ENCODE results near the gene ZRANB1. TPM values are rescaled to one million over a fixed set of nuclear protein-coding genes. Genes with fewer than 3 reads are reported as not detected.
"Not testable (repeated sequence)": the region's sequence is repeated elsewhere in the genome, so short reads cannot be mapped to it uniquely, and the experiment has no call there.

ZRANB1 gene
- total RNA-seq, 2 experiments from 2014 or later: 10.1 to 11.1 TPM

DNA sequence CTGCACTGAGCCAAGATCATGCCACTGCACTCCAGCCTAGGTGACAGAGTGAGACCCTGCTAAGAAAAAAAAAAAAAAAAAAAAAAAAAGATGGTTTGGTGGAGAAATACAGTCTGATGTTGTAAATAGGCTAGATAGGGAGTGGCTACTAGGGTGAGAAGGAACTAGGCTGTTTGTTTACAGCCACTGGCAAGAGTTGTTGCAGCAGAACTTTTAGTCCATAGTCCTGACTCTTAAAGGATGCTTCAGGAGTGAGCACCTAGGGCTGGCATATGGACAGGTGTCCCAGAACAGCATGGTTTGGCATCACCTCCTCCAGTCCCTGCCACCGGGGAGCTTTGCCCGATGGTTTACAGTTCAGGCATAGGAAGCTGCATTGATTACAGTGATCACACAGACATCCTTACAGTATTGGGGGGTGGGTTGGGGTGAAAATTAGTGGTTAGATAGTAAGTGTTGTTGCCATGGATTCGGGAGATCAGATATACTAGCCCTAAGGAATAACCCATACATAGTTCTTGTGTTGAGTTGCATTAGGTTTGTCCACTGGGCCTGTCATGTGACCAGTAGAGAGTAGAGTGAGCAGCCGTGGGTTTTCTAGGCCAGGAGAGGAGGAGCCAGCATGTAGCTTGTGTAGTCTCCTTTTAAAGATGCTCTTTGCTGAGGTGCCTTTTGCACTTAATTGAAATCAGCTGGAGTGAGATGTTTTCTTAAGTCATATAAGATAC is 35.9 kb downstream of the ZRANB1 start:
- no peak for DNase-seq
- no peaks in the 10 kb centered on the region for H3K27me3 Mint-ChIP-seq
- no peaks in the 10 kb centered on the region for H3K9me3 Mint-ChIP-seq
- H3K4me1 Mint-ChIP-seq: peaks cover 16% of the 10 kb centered on the region
- H3K36me3 Mint-ChIP-seq (ENCODE audit: low read depth): peaks cover 19% of the 10 kb centered on the region
- CTCF ChIA-PET: interaction anchor here (0.7 kb wide), 1 partner anchor 9 kb away, joined by 4 read pairs; no protein-coding TSS in a partner anchor
- H3K4me3 Mint-ChIP-seq: no peak overlapping the region
- POLR2A ChIA-PET: no interaction called here
- no peak overlapping the region for H3K27ac Mint-ChIP-seq

DNA sequence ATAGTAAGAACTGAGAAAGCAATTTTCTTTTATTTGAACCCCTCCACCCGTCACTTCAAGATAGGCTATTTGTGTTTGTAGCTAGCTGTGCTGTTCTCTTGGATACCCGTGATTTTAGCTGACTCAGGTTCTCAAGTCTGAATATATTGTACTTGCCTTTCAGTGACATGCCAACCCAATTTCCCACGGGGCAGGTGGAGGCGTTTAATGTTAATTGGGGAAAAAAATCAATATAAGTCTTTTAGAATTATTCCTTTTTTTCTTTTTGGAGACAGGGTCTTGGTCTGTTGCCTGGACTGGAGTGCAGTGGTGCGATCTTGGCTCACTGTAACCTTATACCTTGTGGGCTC is 36.4 kb downstream of the ZRANB1 start:
- Mint-ChIP-seq H3K9me3 (no peaks in the 10 kb centered on the region), H3K27me3 (no peaks in the 10 kb centered on the region), H3K27ac (no peak overlapping the region), H3K4me1 (peaks cover 20% of the 10 kb centered on the region), H3K4me3 (no peak overlapping the region), H3K36me3 (ENCODE audit: low read depth) (peaks cover 24% of the 10 kb centered on the region)
- CTCF ChIA-PET: interaction anchor here (0.7 kb wide), 1 partner anchor 10 kb away, joined by 4 read pairs; no protein-coding TSS in a partner anchor
- POLR2A ChIA-PET: no interaction called here
- no peak for DNase-seq

DNA sequence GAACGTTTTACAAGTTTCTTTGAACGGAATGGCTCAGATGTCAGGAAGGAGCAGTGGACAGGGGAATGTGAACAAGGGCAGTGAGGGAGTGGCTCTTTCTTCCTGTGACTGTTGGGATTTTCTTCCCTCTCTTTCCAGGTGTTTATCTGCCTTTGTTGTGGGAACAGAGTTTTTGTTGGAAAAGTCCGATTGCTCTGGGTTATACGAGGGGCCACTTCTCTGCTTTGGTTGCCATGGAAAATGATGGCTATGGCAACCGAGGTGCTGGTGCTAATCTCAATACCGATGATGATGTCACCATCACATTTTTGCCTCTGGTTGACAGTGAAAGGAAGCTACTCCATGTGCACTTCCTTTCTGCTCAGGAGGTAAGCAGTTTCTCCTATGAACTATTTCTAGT is 41.4 kb downstream of the ZRANB1 start:
- Mint-ChIP-seq H3K9me3 (no peaks in the 10 kb centered on the region), H3K27me3 (no peaks in the 10 kb centered on the region), H3K4me1 (peaks cover 10% of the 10 kb centered on the region), H3K4me3 (no peak overlapping the region), H3K27ac (no peak overlapping the region), H3K36me3 (ENCODE audit: low read depth) (peaks cover 35% of the 10 kb centered on the region)
- ChIA-PET CTCF (interaction anchor here (1.0 kb wide), 1 partner anchor 9 kb away, joined by 3 read pairs; no protein-coding TSS in a partner anchor), POLR2A (no interaction called here)
- DNase-seq: no peak

DNA sequence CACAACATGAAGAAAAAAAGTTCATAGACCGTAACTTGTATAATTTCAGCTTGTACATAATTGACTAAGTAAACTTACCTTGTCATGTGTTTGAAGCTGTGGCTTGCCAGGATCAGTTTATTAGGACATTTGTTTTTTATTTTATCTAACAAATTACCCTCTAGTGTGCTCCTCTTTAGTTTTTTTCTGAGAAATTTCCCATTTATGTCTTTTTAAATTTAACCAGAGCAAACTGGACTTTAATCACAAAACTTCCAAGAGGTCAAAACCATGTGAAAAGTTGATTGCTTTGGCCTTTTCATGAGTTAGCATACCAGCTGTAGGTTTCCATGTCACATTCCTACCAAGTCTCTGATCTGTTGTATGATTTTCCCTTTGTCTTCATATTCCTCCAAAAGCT is 42.5 kb downstream of the ZRANB1 start:
- ChIA-PET CTCF (interaction anchor here (1.0 kb wide), 1 partner anchor 8 kb away, joined by 3 read pairs; no protein-coding TSS in a partner anchor), POLR2A (interaction anchor here (0.7 kb wide), 1 partner anchor 324 kb away, joined by 3 read pairs; no protein-coding TSS in a partner anchor)
- no peaks in the 10 kb centered on the region for H3K27me3 Mint-ChIP-seq
- DNase-seq: no peak
- H3K4me3 Mint-ChIP-seq: no peak overlapping the region
- peaks cover 35% of the 10 kb centered on the region for H3K36me3 Mint-ChIP-seq (ENCODE audit: low read depth)
- no peaks in the 10 kb centered on the region for H3K9me3 Mint-ChIP-seq
- peaks cover 10% of the 10 kb centered on the region for H3K4me1 Mint-ChIP-seq
- H3K27ac Mint-ChIP-seq: no peak overlapping the region

DNA sequence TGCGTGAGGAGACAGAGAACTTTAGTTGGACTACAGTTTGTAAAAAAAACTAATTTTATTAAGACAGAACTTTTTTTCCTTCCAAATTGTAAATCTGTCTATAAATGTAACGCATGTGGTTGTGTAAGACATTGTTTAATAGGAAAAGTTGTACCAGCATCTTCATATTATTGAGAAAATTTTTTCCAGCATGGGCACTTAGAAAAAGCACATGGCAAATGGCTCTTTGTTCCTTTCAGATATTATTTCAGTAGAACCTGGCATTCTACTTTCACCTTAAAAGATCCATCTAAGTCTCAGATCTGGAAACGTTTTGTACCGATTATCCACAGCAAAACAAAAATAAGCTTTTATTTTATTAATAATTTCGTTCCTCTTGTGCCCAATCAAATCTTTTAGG is 43.2 kb downstream of the ZRANB1 start:
- no peak for DNase-seq
- Mint-ChIP-seq H3K9me3 (no peaks in the 10 kb centered on the region), H3K36me3 (ENCODE audit: low read depth) (peaks cover 38% of the 10 kb centered on the region), H3K27me3 (no peaks in the 10 kb centered on the region), H3K4me1 (peaks cover 10% of the 10 kb centered on the region), H3K4me3 (no peak overlapping the region), H3K27ac (no peak overlapping the region)
- CTCF ChIA-PET: no interaction called here
- POLR2A ChIA-PET: no interaction called here

DNA sequence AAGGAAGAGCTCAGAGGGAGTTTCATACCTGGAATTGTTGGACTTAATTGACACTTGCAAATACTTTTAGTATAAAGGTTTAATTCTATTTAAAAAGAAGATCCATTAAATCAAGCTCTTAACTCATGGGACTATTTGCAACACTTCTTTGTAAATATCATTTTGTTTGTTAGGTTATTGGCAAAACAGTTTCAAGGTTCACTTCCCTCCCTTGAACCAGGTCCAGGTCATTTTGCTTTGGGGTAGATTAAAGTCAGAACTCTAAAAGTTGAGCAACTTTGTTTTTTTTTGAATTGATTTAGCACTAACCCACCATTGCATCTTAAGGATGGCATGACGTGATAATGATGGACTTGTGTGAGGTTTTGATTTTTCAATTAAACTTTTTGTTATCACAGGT is 45.9 kb downstream of the ZRANB1 start:
- no peak overlapping the region for H3K27ac Mint-ChIP-seq
- ChIA-PET POLR2A (no interaction called here), CTCF (no interaction called here)
- peaks cover 33% of the 10 kb centered on the region for H3K36me3 Mint-ChIP-seq (ENCODE audit: low read depth)
- no peaks in the 10 kb centered on the region for H3K27me3 Mint-ChIP-seq
- DNase-seq: no peak
- H3K9me3 Mint-ChIP-seq: no peaks in the 10 kb centered on the region
- peaks cover 10% of the 10 kb centered on the region for H3K4me1 Mint-ChIP-seq
- H3K4me3 Mint-ChIP-seq: no peak overlapping the region

DNA sequence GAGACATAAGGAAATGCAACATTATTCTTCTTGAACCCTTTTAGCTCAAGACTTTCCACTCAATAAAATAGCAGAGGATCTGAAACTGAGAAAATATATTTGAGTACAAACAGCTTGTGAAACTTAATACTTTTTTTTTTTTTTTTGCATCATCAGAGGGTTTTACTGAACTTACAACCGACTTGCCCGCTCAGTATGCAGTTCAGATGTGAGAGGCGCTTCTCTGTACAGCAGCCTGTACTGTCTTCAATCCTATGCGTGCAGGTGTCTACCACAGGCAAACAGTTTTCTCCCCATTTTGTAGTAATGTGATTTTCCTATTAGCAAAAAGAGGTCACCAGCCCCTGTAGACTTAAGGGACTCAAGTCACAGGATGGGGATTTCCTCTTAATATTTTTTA is 46.8 kb downstream of the ZRANB1 start:
- H3K27ac Mint-ChIP-seq, H3K4me1 Mint-ChIP-seq, DNase-seq, H3K9me3 Mint-ChIP-seq, H3K27me3 Mint-ChIP-seq, POLR2A ChIA-PET, CTCF ChIA-PET, H3K4me3 Mint-ChIP-seq: not testable (repeated sequence)
- peaks cover 23% of the 10 kb centered on the region for H3K36me3 Mint-ChIP-seq (ENCODE audit: low read depth)

DNA sequence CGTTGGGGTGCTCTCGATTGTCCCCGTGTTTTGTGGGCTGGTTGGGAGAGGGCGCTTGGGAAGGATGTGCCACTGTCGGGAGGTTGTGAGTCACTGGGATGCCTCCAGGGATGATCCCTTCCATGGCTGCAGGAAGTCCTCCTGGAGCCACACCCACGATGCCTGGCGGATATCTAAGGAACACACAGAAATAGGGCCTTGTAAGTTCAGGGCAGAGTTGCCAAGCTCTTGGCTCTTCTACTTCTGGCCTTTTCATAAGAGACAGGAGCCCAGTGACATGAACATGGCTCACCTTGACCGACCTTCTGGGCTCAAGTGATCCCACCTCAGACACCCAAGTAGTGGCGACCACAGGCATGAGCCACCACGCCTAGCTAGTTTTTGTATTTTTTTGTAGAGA is 47.6 kb downstream of the ZRANB1 start:
- no peak overlapping the region for H3K27ac Mint-ChIP-seq
- H3K36me3 Mint-ChIP-seq (ENCODE audit: low read depth): peaks cover 16% of the 10 kb centered on the region
- H3K4me1 Mint-ChIP-seq: no peaks in the 10 kb centered on the region
- ChIA-PET CTCF (no interaction called here), POLR2A (no interaction called here)
- H3K4me3 Mint-ChIP-seq: no peak overlapping the region
- DNase-seq: no peak
- H3K27me3 Mint-ChIP-seq: no peaks in the 10 kb centered on the region
- H3K9me3 Mint-ChIP-seq: no peaks in the 10 kb centered on the region

DNA sequence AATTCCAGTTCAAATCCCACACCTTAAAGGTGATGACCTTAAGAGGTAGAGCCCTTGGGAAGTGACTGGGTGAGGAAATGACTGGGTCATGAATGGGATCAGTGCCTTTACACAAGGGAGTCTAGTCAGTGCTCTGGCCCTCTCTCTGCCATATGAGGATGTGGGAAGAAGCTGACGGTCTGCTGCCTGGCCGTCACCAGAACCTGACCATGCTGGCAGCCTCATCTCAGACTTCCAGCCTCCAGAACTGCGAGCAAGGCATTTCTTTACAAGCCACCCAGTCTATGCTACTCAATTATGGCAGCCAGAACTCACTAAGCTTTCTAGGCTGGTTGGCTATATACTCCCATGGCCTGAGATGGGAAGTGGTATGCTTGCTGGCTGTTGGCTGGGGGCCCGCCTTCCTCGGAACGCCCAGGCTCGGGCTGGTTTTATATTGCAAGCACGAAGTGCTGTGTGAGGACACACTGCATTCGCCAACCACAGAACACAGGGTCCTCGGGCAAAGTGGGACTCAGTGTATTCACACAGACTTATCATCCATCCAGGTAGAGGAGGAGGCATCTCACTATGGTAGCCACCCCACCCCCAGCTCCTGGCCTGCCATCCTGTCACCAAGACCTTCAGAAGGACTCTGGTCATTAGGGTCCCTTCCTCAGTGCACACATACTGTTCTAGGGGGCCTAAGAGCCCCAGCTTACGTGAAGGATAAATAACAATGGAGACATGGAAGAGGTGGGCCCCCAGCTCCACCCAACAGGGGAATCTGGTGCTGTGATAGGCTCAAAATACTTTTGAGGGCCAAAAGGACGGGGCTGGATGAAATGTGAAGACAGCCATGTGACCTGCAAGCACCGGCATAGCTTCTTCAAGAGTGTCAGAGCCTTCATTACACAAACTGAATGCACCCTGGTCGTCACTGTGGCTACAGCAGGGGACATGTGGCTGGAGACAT is 49.0 kb downstream of the ZRANB1 start:
- Mint-ChIP-seq H3K4me1 (no peaks in the 10 kb centered on the region), H3K9me3 (no peaks in the 10 kb centered on the region), H3K27ac (no peak overlapping the region), H3K27me3 (no peaks in the 10 kb centered on the region), H3K4me3 (no peak overlapping the region), H3K36me3 (ENCODE audit: low read depth) (peaks cover 12% of the 10 kb centered on the region)
- CTCF ChIA-PET: interaction anchor here (0.8 to 1.9 kb wide), 2 partner anchors 9 to 61 kb away, joined by 3 to 4 read pairs; no protein-coding TSS in a partner anchor
- POLR2A ChIA-PET: no interaction called here
- no peak for DNase-seq

DNA sequence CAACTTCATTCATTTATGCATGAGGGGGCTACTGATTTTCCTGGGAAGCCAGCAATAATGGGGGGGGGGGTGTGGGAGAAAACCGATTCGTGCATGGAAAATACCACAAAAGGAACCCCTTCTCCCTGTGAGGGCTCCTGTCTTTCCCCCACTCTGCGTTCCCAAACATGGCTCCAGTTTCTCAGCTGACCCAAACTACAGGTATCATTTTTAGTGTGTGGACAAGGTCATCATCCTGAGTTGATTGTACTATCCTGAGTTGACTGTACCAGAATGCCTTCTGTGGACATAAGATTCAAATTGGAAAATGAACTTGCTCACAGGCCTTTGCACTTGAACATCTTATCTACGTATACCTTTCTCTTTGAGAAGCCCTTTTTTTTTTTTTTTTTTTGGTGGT is 49.9 kb downstream of the ZRANB1 start:
- H3K27ac Mint-ChIP-seq: no peak overlapping the region
- no peak overlapping the region for H3K4me3 Mint-ChIP-seq
- H3K4me1 Mint-ChIP-seq: no peaks in the 10 kb centered on the region
- no peak for DNase-seq
- CTCF ChIA-PET: interaction anchor here (1.0 to 1.9 kb wide), 2 partner anchors 8 to 62 kb away, joined by 3 to 4 read pairs; no protein-coding TSS in a partner anchor
- POLR2A ChIA-PET: no interaction called here
- peaks cover 8% of the 10 kb centered on the region for H3K36me3 Mint-ChIP-seq (ENCODE audit: low read depth)
- H3K27me3 Mint-ChIP-seq: no peaks in the 10 kb centered on the region
- H3K9me3 Mint-ChIP-seq: no peaks in the 10 kb centered on the region

DNA sequence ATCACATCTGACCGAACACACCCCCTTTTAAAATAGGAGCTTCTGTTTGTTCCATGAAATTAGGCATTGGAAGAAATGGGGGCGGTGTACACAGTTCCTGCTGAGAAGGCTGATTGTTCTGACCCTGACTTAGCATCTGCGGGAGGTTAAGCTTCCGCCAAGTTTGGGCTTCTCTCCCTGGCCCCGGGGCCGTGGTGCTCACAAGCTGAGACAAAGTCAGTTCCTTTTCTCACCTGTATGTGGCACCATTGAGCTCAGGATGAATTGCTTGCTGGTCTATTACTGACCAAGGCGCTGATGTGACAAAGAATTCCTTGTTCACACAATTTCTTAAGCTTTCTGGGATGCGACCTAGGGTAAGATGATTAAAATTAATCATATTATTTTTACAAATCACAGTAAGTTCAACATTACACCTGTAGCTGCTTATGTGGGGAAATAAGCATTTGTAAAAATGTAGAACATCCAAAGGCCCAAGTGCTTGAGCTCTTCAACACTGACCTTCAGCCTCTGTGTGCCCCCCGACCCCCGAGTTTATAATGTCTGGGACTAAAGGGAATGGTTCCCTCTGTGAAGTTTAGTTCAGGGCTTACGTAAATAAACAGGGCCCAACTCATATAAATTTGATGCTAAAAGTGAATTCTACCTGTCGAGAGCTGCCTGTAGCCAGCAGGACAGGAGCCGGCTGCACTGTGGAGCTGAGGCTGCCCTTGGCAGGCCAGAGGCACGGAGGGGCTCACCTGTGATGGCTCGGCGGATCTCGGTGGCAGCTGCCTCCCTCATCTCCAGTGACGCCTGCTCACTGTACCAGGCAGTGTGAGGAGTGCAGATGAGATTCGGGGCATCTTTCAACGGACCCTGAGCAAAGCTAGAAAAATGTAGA is 50.8 kb downstream of the ZRANB1 start:
- DNase-seq: peak; percentile 36
- Mint-ChIP-seq H3K9me3 (no peaks in the 10 kb centered on the region), H3K27me3 (no peaks in the 10 kb centered on the region), H3K4me1 (no peaks in the 10 kb centered on the region), H3K36me3 (ENCODE audit: low read depth) (peaks cover 5% of the 10 kb centered on the region), H3K4me3 (no peak overlapping the region), H3K27ac (no peak overlapping the region)
- CTCF ChIA-PET: interaction anchor here (0.6 to 1.9 kb wide), 6 partner anchors 9 to 1148 kb away, joined by 3 to 4 read pairs (median 4); no protein-coding TSS in a partner anchor
- POLR2A ChIA-PET: interaction anchor here (0.6 kb wide), 2 partner anchors 304 to 589 kb away, joined by 3 to 4 read pairs; no protein-coding TSS in a partner anchor

DNA sequence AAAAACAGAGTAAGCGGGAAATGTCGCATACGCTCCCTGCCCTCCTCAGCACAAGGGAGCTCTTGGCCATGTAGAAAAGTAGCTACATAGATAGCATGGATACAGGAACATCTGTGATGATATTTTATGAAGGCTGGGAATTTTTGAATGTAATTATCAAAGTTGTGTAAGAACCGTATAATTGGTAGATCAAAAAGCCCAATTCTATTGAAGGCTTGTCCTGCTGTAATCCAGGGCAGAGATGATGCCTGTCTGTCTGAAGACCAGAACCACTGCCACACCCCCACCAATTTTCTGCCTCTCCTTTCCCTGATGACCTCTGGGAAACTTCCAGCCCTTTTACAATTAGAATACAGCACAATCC is 51.4 kb downstream of the ZRANB1 start:
- Mint-ChIP-seq H3K36me3 (ENCODE audit: low read depth) (peaks cover 5% of the 10 kb centered on the region), H3K27me3 (no peaks in the 10 kb centered on the region), H3K4me1 (no peaks in the 10 kb centered on the region), H3K4me3 (no peak overlapping the region), H3K27ac (no peak overlapping the region), H3K9me3 (no peaks in the 10 kb centered on the region)
- POLR2A ChIA-PET: no interaction called here
- CTCF ChIA-PET: interaction anchor here (0.6 to 1.9 kb wide), 4 partner anchors 17 to 1148 kb away, joined by 3 to 4 read pairs (median 4); no protein-coding TSS in a partner anchor
- DNase-seq: no peak

All from activated CD4-positive, alpha-beta T cell treated with anti-CD3 and anti-CD28 coated beads, Interleukin-2, amount 10 ng/mL, durations not matched to agents 7 days and 5 days (primary cell).